Mammary epithelial cell (primary cell): ENCODE results near the gene PHTF2.

Source experiments
- EZH2 ChIP-seq: IDR thresholded peaks from 2 replicates; pipeline ENCODE4 v1.6.1; 2012; ENCODE audit warnings: low read length, inconsistent platforms, borderline replicate concordance
- TF ChIP-seq, protein P1 (sequence below), 2 donors: IDR thresholded peaks in 1 of 2; conservative IDR thresholded peaks in 1 of 2; 2 replicates each; pipeline ENCODE4 v1.5.1; 2011 to 2012; ENCODE audit warnings: inconsistent platforms in 2 of 2, low read length in 2 of 2, mild to moderate bottlenecking in 2 of 2, control low read depth in 1 of 2, low read depth in 1 of 2; ENCODE audit not compliant: insufficient read depth in 1 of 2; ENCODE audit errors: extremely low read depth in 1 of 2

GRCh38 chr7:77923419-77923818 is 124.8 kb downstream of the PHTF2 start:
- TF ChIP-seq, protein P1, sequence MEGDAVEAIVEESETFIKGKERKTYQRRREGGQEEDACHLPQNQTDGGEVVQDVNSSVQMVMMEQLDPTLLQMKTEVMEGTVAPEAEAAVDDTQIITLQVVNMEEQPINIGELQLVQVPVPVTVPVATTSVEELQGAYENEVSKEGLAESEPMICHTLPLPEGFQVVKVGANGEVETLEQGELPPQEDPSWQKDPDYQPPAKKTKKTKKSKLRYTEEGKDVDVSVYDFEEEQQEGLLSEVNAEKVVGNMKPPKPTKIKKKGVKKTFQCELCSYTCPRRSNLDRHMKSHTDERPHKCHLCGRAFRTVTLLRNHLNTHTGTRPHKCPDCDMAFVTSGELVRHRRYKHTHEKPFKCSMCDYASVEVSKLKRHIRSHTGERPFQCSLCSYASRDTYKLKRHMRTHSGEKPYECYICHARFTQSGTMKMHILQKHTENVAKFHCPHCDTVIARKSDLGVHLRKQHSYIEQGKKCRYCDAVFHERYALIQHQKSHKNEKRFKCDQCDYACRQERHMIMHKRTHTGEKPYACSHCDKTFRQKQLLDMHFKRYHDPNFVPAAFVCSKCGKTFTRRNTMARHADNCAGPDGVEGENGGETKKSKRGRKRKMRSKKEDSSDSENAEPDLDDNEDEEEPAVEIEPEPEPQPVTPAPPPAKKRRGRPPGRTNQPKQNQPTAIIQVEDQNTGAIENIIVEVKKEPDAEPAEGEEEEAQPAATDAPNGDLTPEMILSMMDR (conservative IDR thresholded peaks at IDR 0.05 in 1 of 2, IDR thresholded peaks at IDR 0.05 in 1 of 2; ENCODE audit: extremely low read depth in 1 of 2, insufficient read depth in 1 of 2, low read depth in 1 of 2, low read length in 2 of 2), result no peak
- no peak for TF ChIP-seq EZH2
